HCT116 (cell line): Measurements from ENCODE around the gene MYO1E. TPM values are rescaled to one million over a fixed set of nuclear protein-coding genes. Genes with fewer than 3 reads are reported as not detected.

ENCODE experiments used
- ATAC-seq: fragments of 200-7000 bp; cut with Tn5 transposase; 2 replicates; pipeline ENCODE4 v1.9.1; 2020; ENCODE audit warnings: mild to moderate bottlenecking, moderate library complexity
- BruUV-seq: library from RNA; stranded (reverse); fragments of 400-500 nt; replicated peaks from 2 replicates; lab custom pipeline; 2021; lab: Mats Ljungman, UMichigan
- CTCF ChIA-PET: fragments of 300-600 bp; sonication (Branson Sonifier 250); formaldehyde crosslinking; loops from one replicate; lab custom pipeline; 2021; ENCODE audit warnings: antibody characterized with exemption; lab: Charles Lee
- POLR2A ChIA-PET: fragments of 300-600, 350-600 bp; sonication (Branson Sonifier 250); formaldehyde crosslinking; loops from one replicate; lab custom pipeline; 2021; ENCODE audit warnings: antibody characterized with exemption; lab: Charles Lee
- RAD21 ChIA-PET, 2 experiments: fragments of 300-600 bp; sonication (Branson Sonifier 250); formaldehyde crosslinking; loops; one replicate each; lab custom pipeline; 2023; ENCODE audit warnings: low total read pairs in 2 of 2; ENCODE audit not compliant: uncharacterized antibody in 2 of 2, unreplicated experiment in 2 of 2, low non-redundant PET in 1 of 2; lab: Charles Lee
- DNase-seq: peaks from one replicate; pipeline ENCODE4 v3.0.0-alpha.2; 2010; ENCODE audit warnings: low read depth, low spot score
- H2AFZ ChIP-seq: fragments of 200-600 bp; shearing (Covaris generic), sonication (generic); 2 replicates; pipeline ENCODE4 v1.6.1; 2017; ENCODE audit warnings: low read depth, mixed run types, mixed read lengths, antibody characterized with exemption, low read length; ENCODE audit not compliant: poor library complexity, severe bottlenecking
- H3K27ac ChIP-seq: 2 replicates; pipeline ENCODE4 v1.5.1; 2012; ENCODE audit warnings: low read depth, low read length
- H3K27me3 ChIP-seq: fragments of 200-600 bp; sonication (generic); 2 replicates; pipeline ENCODE4 v1.6.1; 2016; ENCODE audit warnings: mixed run types, low read length, mixed read lengths; ENCODE audit not compliant: insufficient read depth
- H3K36me3 ChIP-seq, 2 experiments: fragments of 200-500 bp in 1 of 2; fragments of 200-600 bp in 1 of 2; sonication (Bioruptor generic) in 1 of 2; sonication (generic) in 1 of 2; 2 replicates each; pipeline versions ENCODE4 v1.5.1 to v1.6.1; 2014 to 2016; ENCODE audit warnings: low read length in 2 of 2, inconsistent platforms in 1 of 2, mixed read lengths in 1 of 2, mixed run types in 1 of 2; ENCODE audit not compliant: insufficient read depth in 2 of 2, control insufficient read depth in 1 of 2
- H3K4me1 ChIP-seq, 2 experiments: fragments of 200-600 bp in 1 of 2; sonication (generic) in 1 of 2; 2 replicates each; pipeline versions ENCODE4 v1.5.1 to v1.6.1; 2012 to 2017; ENCODE audit warnings: low read length in 2 of 2, inconsistent platforms in 1 of 2, mild to moderate bottlenecking in 1 of 2, mixed read lengths in 1 of 2, mixed run types in 1 of 2, moderate library complexity in 1 of 2; ENCODE audit not compliant: insufficient read depth in 2 of 2, control insufficient read depth in 1 of 2
- H3K4me2 ChIP-seq: fragments of 200-600 bp; sonication (generic); 2 replicates; pipeline ENCODE4 v1.6.1; 2017; ENCODE audit warnings: mixed run types, low read length, mixed read lengths
- H3K4me3 ChIP-seq, 2 experiments: fragments of 200-600 bp in 1 of 2; sonication (generic) in 1 of 2; replicated peaks in 1 of 2; 2 replicates each; pipeline ENCODE4 v1.5.1; 2011 to 2016; ENCODE audit warnings: low read length in 2 of 2, control low read depth in 1 of 2, low read depth in 1 of 2, mild to moderate bottlenecking in 1 of 2, mixed read lengths in 1 of 2, mixed run types in 1 of 2
- H3K79me2 ChIP-seq: fragments of 200-600 bp; sonication (generic); 2 replicates; pipeline ENCODE4 v1.6.1; 2017; ENCODE audit warnings: mild to moderate bottlenecking, mixed run types, low read length, moderate library complexity, mixed read lengths; ENCODE audit not compliant: insufficient read depth
- H3K9ac ChIP-seq: fragments of 200-600 bp; sonication (generic); 2 replicates; pipeline ENCODE4 v1.6.1; 2016; ENCODE audit warnings: low read length, mixed read lengths
- H3K9me2 ChIP-seq: fragments of 200-600 bp; sonication (generic), shearing (Covaris generic); 2 replicates; pipeline ENCODE4 v1.6.1; 2017; ENCODE audit warnings: mixed run types, mild to moderate bottlenecking, moderate library complexity; ENCODE audit not compliant: insufficient read depth
- H3K9me3 ChIP-seq, 2 experiments: fragments of 200-500 bp in 1 of 2; fragments of 200-600 bp in 1 of 2; sonication (Bioruptor generic) in 1 of 2; sonication (generic) in 1 of 2; 2 replicates each; pipeline ENCODE4 v1.6.1; 2014 to 2017; ENCODE audit warnings: low read length in 2 of 2, mixed read lengths in 2 of 2, inconsistent platforms in 1 of 2, low read depth in 1 of 2, mild to moderate bottlenecking in 1 of 2, mixed run types in 1 of 2, moderate library complexity in 1 of 2; ENCODE audit not compliant: control insufficient read depth in 1 of 2, insufficient read depth in 1 of 2
- H4K20me1 ChIP-seq: fragments of 200-600 bp; sonication (generic), shearing (Covaris generic); 2 replicates; pipeline ENCODE4 v1.6.1; 2017; ENCODE audit warnings: mixed run types, mild to moderate bottlenecking, moderate library complexity; ENCODE audit not compliant: insufficient read depth
- ATF3 ChIP-seq: IDR thresholded peaks from 2 replicates; pipeline ENCODE4 v1.6.1; 2012
- CEBPB ChIP-seq: IDR thresholded peaks from 2 replicates; pipeline ENCODE4 v1.6.1; 2012; ENCODE audit warnings: low read depth
- CTCF ChIP-seq, 3 experiments: fragments of 200-600 bp in 1 of 3; sonication (generic) in 1 of 3; IDR thresholded peaks in 2 of 3; conservative IDR thresholded peaks in 1 of 3; 2 replicates each; pipeline ENCODE4 v1.5.1; 2012 to 2017; ENCODE audit warnings: low read depth in 2 of 3, low read length in 2 of 3, antibody characterized with exemption in 1 of 3, borderline replicate concordance in 1 of 3, control low read depth in 1 of 3, mild to moderate bottlenecking in 1 of 3, mixed read lengths in 1 of 3, mixed run types in 1 of 3, moderate library complexity in 1 of 3; ENCODE audit not compliant: insufficient read depth in 1 of 3
- EGR1 ChIP-seq: IDR thresholded peaks from 2 replicates; pipeline ENCODE4 v1.6.1; 2012; ENCODE audit warnings: low read depth
- ELF1 ChIP-seq: IDR thresholded peaks from 2 replicates; pipeline ENCODE4 v1.6.1; 2012; ENCODE audit warnings: low read depth, borderline replicate concordance
- EZH2 ChIP-seq: fragments of 200-600 bp; sonication (generic); IDR thresholded peaks from 2 replicates; pipeline ENCODE4 v1.6.1; 2017; ENCODE audit warnings: antibody characterized with exemption, mixed run types
- SIN3A ChIP-seq: IDR thresholded peaks from 2 replicates; pipeline ENCODE4 v1.6.1; 2012; ENCODE audit warnings: low read depth
- TCF7L2 ChIP-seq: IDR thresholded peaks from 2 replicates; pipeline ENCODE4 v1.7.0; 2011; ENCODE audit warnings: borderline replicate concordance, inconsistent platforms; ENCODE audit not compliant: insufficient read depth, insufficient read length; ENCODE audit errors: extremely low read depth
- YY1 ChIP-seq: IDR thresholded peaks from 2 replicates; pipeline ENCODE4 v1.6.1; 2011; ENCODE audit warnings: low read length, low read depth, moderate library complexity, mild to moderate bottlenecking; ENCODE audit not compliant: insufficient replicate concordance; ENCODE audit errors: extremely low read depth
- ZBTB33 ChIP-seq: IDR thresholded peaks from 2 replicates; pipeline ENCODE4 v1.6.1; 2011; ENCODE audit warnings: mild to moderate bottlenecking, low read length, moderate library complexity; ENCODE audit not compliant: insufficient replicate concordance; ENCODE audit errors: extremely low read depth
- intact Hi-C: fragments of 100-400 bp; cut with micrococcal nuclease; formaldehyde crosslinking; loops from 2 replicates; pipeline ENCODE4 v1.10.0; 2022
- total RNA-seq: library from RNA; stranded (reverse); gene quantifications from one replicate; pipeline ENCODE4 v1.2.1, GENCODE V29; 2021; ENCODE audit not compliant: unreplicated experiment

The MYO1E gene
- total RNA-seq, 1 experiment from 2014 or later: 182 TPM

- Histone ChIP-seq H3K79me2 (no peaks in the 10 kb centered on the region), H3K4me3 (no peak overlapping the region), H3K36me3 (no peaks in the 10 kb centered on the region), H3K4me1 (no peaks in the 10 kb centered on the region), H4K20me1 (no peaks in the 10 kb centered on the region), H3K4me2 (no peak overlapping the region), H3K9me2 (no peaks in the 10 kb centered on the region), H3K27me3 (no peaks in the 10 kb centered on the region), H2AFZ (no peak overlapping the region), H3K9ac (no peak overlapping the region), H3K9me3 (no peaks in the 10 kb centered on the region), H3K27ac (no peak overlapping the region)
- ATAC-seq (no peak), DNase-seq (no peak)
- ChIA-PET CTCF (no interaction called here), RAD21 (no interaction called here), POLR2A (no interaction called here)
- intact Hi-C loops: no loop called here
- TF ChIP-seq TCF7L2 (no peak), CTCF (IDR thresholded peaks at IDR 0.05 in 2 of 3, conservative IDR thresholded peaks at IDR 0.05 in 1 of 3; ENCODE audit: borderline replicate concordance in 1 of 3, insufficient read depth in 1 of 3, low read depth in 2 of 3, low read length in 2 of 3) (no peak), ZBTB33 (no peak), EGR1 (no peak), ELF1 (no peak), ATF3 (no peak), EZH2 (no peak), SIN3A (no peak), YY1 (no peak), CEBPB (no peak)
- no TSS peak for BruUV-seq
Measured at GRCh38 chr15:59394166-59394661, 21.5 kb upstream of the MYO1E start.
